GM21825 (cell line): ENCODE data around the gene RTN4RL2.

Source experiments
- ATAC-seq: cut with Tn5 transposase; IDR thresholded peaks from one replicate; pipeline ENCODE4 v1.9.1; 2021; ENCODE audit warnings: mild to moderate bottlenecking, moderate library complexity; ENCODE audit not compliant: unreplicated experiment

Gene RTN4RL2

DNA sequence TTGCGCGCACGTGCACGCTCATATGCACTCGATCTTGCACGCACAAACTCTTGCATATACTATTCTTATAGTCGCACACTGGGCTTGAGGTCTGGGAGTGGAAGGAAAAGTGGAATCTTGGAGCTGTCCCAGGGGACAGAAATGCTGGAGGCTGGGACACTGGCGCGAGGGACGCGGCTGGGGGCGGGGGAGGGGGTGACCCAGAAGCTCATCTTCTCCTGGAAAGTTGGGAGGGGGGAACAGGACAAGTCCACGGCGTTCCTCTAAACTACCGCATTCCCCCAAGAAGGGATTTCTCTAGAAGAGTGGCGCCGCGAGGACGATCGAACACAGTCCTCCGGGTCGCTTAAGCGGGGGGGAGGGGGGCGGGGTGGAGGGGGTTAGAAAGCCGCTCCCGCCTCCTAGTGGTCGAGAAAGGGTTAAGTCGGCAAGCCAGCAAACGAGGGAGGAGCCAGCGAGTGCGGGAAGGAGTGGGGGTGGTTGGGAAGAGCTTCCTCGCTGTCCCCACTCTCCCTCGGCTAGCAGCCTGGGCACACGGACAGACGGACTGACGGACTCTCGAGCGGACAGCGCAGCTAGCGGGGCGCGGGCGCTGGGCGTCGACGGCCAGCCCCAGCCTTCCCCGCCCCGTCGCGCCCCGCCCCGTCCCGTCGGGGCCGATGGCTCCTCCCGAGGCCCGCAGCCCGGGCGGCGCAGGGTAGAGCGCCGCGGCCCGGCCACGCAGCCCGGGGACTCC is at the start of gene RTN4RL2:
Gene RTN4RL2, plus strand, starts transcription at position 507 of the 736 bp plus-strand sequence. CDS start 338 bp downstream, outside the sequence.
- ATAC-seq, result peak; percentile 40

DNA sequence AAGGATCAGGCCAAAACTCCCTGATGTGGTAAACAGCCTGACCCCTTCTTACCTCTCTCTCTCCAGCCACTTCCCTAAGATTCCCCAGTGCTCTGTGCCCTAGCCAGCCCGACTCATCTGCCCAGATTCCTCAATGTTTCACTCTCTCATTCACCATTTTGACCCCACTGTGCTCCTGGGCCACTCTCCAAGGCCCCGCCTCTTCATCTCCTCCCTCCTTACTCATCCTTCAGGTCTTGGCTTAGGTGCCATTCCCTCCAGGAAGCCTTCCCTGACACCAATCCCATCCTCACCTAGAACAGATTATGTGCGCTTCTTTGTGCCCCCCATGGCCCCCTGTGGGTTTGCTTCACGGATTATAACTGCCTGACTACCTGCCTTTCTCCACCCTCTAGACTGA is 46.6 kb upstream of the RTN4RL2 start:
- ATAC-seq, result no peak

DNA sequence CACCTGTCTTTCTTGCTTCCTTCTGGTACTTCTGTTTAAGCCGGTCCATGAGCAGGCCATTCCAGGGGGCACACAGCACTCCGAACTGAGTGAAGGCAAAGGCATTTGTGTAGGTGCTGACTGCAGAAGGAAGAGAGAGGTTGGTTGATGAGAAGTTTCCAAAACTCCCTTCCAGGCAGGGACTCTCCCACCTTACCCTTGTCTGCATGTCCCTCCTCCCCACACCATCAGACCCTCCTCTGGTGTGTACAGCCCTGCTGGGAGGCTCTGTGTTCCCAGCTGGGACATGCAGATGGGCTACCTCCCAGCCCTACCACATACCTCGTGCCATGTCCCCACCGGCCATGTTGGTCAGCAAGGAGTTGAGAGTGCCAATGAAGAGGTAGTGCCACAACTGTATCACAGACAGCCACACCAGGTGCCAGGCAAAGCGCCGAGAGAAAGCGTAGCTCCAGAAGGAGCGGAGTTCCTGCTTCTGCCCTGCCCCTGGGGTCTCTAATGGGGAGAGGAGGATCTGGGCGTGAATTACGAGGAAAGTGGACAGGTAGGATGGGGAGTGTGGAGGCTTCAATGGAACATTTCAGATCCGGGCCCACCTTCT is 45.6 kb upstream of the RTN4RL2 start:
- ATAC-seq, result no peak

DNA sequence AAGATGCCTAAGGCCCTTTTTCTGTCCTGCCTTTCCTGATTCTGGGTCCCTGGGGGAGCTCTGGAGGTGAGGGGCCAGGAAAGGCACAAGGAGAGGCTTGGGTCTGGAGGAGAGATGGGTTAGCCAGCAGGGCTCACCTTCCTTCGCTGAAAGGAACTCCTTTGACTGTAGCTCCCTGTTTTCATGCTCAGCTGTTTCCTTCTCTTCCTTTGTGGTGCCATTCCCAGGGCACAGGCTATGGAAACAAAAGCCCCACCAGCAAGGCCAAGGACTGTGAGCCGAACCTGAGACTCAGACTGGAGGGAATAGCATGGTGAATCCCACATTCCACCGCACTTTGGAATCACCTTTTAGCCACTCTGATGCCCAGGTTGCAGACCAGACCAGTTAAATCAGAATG is 43.9 kb upstream of the RTN4RL2 start:
- no peak for ATAC-seq

DNA sequence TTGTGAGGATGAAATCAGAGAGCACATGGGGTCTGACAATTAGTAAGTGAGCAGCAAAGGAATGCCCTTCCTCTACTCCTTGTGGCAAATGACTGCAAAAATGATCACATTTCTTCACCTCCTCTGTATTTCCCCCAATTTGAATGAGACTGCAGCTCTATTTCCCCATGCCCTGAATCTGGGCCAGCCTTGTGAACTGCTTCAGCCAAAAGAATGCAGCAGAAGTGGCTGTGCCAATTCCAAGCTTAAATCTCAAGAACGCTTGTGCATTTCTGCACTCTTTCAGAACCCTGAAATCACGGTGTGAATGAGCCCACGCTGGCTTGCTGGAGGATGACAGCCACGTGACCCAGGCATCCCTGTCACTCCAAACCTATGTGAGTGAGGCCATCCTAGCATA is 43.3 kb upstream of the RTN4RL2 start:
- ATAC-seq, result no peak

DNA sequence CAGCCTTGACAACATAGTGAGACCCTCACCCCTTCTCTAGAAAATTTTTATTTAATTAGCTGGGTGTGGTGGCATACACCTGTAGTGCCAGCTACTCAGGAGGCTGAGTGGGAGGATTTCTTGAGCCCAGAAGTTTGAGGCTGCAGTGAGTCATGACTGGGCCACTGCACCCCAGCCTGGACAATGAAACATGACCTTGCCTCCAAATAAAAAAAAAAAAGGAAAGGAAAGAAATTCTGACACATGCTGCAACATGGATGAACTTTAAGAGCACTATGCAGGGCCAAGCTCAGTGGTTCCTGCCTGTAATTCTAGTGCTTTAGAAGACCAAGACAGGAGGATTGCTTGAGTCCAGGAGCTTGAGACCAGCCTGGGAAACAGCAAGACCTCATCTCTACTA is 42.2 kb upstream of the RTN4RL2 start:
- no peak for ATAC-seq

DNA sequence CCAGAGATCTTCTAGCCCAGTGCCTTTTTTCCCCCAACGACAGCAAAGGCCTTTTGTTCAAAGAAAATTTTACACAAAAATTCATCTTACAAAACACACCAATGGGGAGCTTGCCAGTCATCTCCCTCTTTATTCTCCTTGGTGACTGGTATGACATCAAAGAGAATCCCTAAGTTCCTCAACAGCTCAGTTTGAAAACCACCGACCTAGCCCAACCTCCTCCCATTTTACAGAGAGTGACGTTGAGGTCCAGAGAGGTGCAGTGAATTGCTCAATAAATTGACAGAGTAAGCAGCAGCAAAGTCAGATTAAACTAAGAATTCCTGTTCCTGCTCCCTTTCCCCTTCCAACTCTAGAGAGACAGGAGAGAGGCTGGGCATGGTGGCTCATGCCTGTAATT is 41.2 kb upstream of the RTN4RL2 start:
- no peak for ATAC-seq

DNA sequence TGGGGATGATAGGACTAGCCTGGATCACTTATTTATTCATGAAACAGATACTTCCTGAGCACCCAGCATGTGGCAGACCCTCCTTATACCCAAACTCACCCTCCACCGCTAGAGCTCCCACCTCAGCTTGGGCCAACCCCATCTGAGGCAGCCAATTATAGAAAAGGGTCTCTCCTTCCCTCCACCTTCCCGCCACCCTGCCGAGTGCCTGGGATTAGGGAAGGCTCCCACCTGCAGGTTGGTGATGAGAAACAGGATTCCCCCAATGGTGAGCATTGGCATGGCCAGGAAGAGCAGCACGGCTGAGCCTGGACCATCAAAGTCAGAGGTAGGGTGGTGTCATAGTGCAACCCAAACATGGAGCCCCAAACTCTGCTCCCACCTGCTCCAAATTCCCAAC is 39.3 kb upstream of the RTN4RL2 start:
- ATAC-seq, result no peak

DNA sequence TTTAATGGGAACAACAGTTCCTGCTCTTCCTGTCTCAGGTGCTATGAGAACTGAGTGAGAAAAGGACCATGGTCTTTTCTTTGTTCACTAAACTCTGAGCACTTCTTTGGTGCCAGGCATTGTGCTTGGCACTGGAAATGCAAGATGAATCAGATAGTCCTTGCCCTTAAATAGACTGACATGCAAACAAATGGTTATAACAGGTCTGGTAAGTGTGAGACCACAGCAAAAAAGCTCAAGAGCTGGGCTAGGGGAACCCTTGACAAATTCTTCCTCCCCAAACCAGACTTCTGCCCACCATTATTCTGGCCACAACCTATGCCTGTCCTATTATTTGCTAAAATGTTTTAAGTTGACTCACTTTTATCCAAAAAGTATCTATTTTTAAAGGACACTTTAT is 38.5 kb upstream of the RTN4RL2 start:
- no peak for ATAC-seq

DNA sequence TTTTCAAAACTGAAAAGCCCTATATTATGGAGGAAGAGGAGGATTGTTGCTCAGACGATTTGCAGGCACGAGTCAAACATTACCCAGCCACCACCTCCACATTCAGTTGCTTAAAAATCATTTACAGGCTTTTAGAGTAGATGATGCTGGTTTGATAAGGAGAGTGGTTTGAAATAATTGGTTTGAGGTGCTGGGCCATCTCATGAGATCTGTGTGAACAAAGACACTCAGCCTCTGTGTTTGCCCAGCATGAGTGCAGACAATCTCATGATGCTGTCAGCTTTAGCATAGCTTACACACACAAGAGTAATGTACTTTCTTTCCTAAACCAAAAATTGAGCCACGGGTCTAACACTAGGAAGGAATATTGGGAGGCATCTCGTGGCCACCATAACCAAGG is 37.7 kb upstream of the RTN4RL2 start:
- no peak for ATAC-seq

DNA sequence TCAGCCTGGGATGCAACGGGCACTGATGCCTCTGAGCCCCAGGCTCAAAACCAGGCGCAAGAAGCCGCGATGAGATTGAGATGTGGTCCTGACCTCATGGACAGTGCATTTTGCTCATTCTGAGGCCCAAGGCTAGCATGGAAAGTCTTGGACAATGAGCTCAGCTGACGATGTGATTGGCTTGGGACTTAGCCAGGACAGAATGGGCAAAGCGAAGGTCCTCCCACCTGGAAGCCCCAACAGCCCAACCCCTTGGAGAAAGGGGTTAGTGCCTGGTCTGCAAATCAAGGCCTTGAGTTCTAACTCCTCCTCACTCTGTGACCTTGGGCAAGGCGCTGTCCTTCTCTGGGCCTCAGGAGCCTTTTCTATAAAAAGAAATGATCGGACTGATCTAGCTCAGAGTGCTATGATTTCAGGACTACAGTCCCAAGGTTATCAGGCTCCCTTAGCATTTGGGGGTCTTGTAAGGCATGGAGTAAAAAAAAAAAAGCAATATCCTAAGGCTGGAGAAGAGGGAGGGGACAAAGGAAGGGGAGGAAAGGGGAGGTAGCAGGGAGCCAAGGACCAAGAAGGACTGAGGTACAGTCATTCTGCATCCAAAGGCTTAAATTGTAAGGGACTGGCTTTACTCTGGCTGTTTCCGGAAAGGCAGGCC is 36.1 kb upstream of the RTN4RL2 start:
- ATAC-seq, result no peak

DNA sequence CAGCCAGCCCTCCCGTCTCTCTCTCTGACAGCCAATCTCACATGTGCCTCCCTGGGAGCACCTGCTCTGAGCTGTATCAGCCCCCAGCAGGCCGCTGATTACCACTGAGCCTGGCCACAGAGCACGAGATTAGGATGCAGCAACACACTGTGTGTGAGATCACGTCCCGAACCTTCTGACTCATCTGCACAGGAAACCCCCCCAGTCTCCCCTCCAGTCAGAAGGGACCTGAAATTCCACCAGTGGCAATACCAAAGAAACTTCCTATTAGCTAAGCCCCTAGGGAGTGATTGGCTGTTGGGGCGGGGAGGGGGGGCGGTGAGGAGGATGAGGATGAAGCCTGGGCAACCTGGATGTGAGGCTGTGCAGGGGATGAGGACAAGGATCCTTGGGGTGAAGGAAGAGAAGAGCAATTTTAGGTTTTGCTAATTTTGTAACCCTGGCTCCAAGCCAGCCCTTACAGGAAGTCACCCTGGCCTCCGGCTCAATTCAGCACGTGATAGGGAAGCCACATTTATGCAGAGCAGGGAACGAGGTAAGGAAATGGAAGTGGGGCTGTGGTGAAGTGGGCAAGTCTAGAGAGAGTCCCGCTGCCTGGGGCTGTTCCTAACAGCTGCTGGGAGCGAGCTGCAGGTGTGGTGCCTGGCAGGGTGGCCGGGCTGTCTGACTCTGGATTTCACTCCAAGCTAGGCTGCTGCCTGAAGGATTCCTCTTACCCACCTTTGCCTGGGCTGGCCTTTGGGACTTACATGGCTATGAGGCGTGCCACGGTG is 35.4 kb upstream of the RTN4RL2 start:
- peak; percentile 87 for ATAC-seq

DNA sequence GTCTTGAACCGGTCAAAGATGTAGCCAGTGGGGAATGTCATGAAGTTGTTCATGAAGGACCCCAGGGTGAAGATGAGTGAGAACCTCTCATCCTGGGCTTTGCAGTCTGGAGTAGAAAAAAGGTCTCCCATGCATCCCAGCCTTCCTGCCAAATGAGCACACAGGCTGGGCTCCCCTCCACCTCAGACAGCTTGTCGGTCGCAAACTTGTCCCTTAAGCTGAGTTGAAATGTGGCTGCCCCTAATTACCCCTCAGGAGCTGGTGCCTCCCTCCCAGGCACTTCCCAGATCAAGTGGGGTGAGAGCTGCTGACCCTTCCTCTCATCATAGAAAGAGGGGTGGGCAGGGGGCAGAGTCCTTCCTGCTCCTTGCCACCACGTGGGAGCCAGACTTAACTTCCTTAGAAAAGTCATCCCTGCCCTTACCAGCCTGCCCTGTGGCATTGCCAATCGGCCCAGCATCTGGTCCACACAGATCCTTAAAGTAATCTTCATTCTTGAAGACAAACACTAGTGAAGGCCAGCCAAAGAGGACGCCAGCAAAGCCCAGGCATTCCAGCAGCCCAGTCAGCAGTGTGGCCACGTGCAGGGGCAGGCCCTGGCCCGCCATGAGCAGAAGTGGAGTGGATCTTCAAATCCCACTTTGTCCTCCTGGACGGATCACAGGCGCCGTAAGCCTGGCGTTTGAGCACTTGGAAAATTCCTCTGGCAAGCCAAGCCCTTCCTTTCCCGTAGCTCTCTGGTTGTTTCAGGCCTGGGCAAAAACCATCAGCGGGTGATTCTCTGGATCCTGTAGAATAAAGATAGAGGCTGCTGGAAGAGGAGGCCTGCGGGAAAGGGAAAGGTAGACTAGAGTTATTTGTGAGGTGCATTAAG is 34.5 kb upstream of the RTN4RL2 start:
- no peak for ATAC-seq

DNA sequence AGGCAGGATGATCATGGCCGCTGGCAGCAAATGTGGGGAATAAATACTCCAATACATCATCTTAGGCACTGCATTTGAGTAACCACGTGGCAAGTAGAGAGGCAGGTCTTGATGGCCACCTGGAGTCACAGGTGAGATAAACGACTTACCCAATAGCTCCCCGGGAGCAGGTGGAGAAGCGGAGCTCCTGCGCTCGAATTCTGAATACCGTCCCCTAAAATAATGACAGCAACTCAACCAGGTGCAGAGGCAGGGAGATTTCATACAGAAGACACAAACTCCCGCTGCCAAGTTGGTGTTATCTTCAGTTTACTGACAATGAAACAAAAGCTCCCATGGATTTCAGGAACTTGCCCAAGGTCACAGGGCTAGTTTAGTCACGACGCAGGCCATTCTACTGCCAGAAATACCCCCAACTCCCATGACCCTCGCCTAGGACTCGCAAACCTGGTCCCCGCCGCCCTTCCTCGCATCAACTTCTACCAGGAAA is 33.8 kb upstream of the RTN4RL2 start:
- ATAC-seq, result no peak

DNA sequence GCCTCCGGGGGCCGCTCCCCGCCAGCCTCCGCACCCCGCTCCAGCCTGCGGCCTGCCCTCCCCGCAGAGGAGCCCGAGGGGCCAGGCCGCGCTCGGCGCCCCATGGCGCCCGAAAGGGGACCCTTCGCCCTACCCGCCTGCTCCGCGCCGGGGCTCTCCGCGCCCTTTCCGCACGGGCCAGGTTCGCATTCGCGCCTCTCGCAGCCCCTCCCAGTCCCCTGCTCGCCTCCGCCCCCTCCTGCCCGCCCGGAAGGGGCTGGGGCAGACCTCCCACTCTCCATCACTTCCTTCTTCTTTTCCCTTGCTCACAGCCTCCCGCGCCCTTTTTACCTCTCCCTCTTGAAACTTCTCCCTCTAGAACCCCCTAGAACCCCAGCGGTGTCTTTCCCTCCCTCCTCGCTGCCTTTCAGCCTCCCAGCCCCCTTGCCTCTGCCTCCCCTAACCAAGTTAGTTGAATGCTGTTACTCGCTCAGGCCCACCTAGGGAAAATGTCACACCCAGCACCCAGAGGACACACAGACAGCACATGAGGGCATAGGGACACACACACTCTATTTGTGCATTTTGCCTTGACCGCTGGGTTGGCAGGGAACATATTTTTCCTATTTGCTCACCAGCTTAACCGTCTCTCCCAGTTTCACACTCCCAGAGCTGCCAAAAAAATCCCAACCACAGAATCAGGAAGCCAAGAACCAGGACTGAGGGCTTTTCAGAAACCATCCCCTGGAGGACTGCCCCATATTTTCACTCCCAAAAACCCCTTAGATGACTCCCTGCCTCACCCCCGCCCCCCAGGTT is 33.2 kb upstream of the RTN4RL2 start, which contains the start of gene SLC43A3:
Gene SLC43A3, minus strand, starts transcription at position 193 of the 798 bp plus-strand sequence. CDS start 949 bp downstream, outside the sequence.
- ATAC-seq, result peak; percentile 57

DNA sequence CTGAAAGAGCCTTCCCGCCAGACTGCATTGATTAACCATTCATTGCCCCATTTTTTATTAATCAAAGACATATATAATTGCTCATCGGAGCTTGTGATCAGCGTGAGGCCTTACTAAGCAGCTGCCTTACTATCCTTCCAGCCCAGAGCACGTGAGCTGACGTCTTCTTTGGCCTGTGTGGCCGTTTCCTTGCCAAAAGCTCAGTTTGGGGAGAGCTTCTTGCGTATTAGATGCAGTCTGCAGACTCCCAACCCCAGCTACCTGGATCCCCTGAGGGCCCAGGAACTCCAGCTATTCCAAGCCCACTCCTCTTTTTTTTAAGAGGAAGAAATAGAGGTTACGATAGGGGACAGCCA is 32.6 kb upstream of the RTN4RL2 start:
- no peak for ATAC-seq

DNA sequence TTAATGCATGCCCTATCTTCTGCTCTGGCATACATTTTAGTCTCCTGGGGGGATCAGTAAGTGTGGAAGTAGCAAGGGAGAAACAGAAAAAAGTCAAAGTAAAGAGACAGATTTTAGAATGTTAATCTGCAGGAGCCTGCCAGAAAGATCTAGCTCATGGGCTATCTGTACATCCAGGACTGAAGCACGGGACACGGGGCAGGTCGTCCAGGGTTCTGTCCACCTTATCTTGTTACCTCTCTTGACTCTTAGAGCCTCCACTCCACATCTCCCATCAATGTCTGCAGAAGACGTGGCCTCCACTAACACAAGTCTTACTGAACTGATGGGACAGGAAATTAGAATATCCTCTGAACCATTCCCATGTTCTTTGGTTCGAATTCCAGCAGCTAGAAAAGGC is 31.7 kb upstream of the RTN4RL2 start:
- no peak for ATAC-seq

DNA sequence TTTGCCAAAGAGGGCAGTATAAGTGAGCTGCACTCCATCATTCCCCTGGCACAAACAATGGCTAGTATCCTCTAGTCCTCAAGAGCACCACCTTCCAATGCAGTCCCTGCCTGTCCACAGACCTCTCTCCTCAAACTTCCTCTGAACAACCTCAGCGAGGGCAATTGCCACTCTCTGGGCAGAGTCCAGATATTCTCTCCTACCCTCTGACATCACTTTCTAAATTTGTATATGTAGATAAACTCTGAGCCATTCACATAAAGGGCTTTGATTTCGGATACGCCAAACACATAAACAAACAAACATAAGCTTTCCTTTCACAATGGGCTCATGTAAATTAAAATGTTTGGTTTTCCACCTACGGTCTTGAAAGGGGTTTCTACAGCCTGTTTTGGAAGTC is 30.4 kb upstream of the RTN4RL2 start:
- ATAC-seq, result no peak

DNA sequence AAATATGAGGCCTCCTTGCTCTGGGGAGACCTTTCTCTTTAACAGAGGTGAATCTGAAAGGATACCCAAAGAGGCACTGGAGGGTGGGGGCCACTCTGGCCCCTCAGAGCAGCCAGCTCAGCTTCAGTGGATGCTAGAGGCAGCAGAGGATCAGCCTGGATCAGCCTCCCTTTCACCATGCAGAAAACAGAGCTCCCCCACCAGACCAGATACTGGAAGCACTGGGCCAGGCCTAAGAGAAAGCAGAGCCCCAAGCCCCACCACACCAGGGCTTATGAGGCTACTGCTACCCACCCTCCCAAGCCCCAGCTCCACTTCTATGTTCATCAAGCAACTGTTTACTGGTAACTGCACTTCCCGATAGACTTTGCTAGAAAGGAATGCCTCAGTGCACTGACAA is 29.4 kb upstream of the RTN4RL2 start:
- ATAC-seq, result no peak
